NCI-H524 treated with DMSO at 0.1 percent for 48 hours (cell line): ENCODE data around the gene DYNC1LI1.
"Not testable (repeated sequence)": the region's sequence is repeated elsewhere in the genome, so short reads cannot be mapped to it uniquely, and the experiment has no call there.

Experiments
- DNase-seq: peaks from one replicate; lab custom pipeline; 2025; lab: John Stamatoyannopoulos, UW

Gene DYNC1LI1

GRCh38 chr3:32583708-32584107 lies 13.1 kb upstream of the DYNC1LI1 start:
- DNase-seq, result no peak

- not testable (repeated sequence) for DNase-seq
Observed at GRCh38 chr3:32578669-32579068, 8.0 kb upstream of the DYNC1LI1 start.

DNA sequence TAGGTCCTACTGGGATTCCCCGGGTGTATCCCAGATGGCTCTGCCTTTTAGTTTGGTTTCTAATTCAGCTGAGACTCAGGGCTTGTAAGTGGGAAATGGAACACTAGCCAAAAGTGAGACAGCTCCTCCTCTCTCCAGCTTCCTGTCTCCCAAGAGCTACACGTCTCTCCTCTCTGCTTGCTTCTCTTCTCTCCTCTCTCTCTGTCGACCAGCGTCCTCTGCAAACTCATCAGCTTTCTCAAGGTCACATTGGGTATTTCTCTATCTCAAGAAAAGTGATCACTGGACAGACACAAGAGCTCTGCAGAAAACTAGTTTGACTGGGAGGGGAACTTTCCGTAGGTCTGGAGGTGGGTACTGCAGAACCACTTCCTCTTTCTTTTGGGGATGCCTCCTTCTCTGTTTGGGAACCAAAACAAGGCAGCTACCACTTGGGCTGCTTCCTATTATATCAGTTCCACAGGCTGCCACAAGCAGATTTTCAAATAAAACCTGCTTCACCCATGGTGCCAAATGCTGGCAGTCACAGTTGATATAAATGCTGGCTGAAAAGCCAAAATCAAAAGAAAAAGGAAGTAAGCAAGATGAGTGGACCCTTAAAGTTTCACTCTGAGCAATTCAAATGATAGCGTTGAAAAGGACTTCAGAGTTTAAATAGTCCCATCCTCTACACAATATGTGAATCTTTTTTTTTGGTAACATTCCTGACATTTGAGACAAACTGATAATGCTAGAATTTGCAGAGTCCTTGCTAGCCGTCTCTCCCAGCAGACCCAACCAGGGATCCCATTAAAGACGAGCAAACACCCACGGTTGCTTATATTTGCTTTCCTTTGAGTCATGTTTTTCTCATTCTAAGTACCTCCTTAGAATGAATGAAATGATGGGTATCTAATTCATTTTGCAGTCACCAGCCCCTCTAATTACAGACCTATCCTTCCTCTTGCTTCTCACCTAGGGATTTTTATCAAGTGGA lies 7.2 kb upstream of the DYNC1LI1 start:
- DNase-seq, result no peak

DNA sequence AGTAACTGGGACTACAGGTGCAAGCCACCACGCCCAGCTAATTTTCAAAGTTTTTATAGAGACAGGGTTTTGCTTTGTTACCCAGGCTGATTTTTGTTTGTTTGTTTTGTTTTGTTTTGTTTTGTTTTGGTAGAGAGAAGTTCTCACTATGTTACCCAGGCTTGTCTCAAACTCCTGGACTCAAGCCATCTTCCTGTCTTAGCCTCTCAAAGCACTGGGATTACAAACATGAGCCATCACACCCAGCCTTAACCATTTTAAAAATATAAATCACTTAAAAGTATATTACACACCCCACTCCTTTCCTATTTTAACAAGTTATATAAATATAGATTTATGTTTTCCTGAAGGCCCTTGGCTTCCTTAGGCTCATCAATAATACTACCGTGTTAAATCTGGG lies 6.5 kb upstream of the DYNC1LI1 start:
- DNase-seq, result no peak

DNA sequence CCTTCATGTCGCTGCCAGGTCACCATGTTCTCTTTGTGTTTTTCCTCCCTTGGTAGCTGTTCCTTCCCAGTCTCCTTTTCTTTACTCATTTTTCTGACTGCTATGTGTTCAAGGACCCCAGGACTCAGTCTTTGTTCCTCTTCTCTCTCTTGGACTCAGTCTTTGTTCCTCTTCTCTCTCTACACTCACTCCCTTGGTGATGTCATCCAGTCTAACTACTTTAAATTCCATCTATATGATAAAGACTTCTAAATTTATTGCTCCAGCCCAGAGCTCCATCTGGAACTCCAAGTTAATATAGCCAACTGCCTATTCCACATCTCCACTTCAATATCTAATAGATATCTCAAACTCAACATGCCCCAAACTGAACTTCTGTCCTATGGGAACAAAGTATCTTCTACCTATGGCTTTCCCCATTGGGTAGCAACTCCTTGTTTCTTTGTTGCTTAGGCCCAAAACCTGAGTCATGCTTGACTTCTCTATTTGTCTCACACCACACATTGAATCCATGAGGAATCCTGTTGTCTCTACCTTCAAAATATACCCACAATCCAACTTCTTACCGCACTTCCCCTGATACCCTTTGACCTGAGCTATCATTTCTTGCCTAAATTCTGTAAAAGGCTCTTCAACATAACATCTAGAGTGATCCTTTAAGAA lies 4.9 kb upstream of the DYNC1LI1 start:
- no peak for DNase-seq

- no peak for DNase-seq
Observed at GRCh38 chr3:32571192-32571485, 481 bp upstream of the DYNC1LI1 start.

DNA sequence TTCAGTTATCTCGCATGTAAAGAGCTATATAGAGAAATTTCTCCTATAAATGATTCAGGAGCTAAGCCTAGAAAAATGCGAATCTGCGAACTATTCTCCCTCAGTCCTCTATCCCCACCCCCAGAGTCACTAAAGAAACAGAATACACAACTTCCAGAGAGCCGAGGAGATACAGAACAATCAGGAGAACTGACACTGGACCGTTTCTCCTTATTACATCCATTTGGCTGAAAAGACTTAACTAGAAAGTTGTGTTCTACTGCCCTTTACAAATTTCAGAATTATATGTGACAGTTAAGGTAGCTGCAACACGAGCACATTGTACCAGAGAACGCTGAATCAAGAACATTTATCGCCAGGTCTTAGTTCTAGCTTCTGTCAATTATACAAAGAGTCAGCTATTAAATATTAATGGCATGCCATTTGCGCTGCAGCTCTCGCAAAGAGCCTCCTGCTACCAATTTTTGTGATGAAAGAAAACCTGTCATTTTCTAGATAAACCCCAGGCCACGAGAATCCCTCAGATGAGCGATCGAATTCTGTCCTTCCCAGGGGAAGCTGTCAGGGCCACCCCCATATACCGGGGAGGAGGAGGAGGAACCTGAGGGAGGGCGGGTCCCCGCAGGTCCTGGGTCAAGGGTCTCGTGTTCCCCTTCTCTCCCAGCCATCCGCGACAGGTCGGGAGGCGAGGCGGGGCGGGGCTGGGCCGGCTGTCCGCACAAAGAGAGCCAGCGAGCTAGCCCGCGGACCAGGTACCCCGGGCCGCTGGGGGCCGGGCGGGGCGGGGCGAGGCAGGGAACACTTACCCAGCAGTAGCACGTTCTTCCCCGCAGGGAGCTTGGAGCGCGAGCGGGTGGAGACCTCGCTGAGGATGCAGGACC lies 878 bp downstream of the DYNC1LI1 start:
- DNase-seq, result no peak

- no peak for DNase-seq
Observed at GRCh38 chr3:32568953-32569352, 1.7 kb downstream of the DYNC1LI1 start.

DNA sequence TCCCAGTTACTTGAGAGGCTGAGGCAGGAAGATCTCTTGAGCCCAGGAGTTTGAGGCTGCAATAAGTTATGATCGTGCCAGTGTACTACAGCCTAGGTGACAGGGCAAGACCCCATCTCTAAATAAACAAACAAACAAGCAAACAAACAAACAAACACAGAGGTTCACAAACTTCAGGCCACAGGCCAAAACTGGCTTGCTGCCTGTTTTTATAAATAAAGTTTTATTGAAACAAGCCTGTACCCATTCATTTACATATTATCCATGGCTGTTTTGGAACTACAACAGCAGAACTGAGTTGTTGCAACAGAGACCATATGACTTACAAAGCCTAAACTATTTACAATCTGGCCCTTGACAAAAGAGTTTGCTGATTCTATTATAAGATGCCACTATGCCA lies 6.5 kb downstream of the DYNC1LI1 start:
- DNase-seq, result no peak

DNA sequence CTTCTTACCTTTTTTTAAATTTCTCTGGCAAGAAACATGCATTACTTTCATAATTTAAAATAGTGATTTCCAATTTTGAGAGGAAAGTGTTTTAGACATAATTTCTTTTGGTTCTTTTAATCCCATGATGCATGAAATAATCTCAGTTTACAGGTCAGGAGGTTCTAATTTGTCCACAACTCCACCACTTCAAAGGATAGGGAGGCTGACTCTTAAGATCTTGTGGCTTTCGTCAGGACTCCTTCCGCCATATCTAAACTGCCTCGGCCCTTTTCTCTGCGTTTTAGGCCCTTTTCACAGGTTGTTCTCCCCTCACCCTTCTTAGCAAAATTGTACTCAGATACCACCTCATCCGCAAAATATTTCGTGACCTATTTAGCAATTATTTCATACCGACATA lies 8.0 kb downstream of the DYNC1LI1 start:
- DNase-seq, result no peak

GRCh38 chr3:32557640-32558352 lies 12.9 kb downstream of the DYNC1LI1 start:
- DNase-seq, result no peak

- no peak for DNase-seq
Observed at GRCh38 chr3:32556332-32556731, 14.3 kb downstream of the DYNC1LI1 start.

- no peak for DNase-seq
Observed at GRCh38 chr3:32553973-32554372, 16.7 kb downstream of the DYNC1LI1 start.

- DNase-seq, result no peak
Observed at GRCh38 chr3:32553459-32553858, 17.2 kb downstream of the DYNC1LI1 start.

DNA sequence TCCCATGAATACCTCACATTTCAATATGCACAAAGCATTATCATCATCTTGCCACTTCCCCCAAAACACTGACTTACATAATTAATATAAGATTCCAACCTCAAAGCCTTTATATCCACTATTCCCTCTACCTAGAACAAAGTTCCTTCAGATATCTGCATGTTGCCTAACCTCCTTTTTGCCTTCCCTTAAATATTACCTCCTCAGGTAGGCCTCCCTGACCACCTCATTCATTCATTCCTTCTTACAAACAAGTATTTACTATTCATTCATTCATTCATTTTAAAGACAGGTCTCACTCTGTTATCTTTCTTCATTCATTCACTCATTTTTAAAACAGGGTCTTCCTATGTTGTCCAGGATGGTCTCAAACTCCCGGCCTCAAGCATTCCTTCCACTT lies 18.6 kb downstream of the DYNC1LI1 start:
- no peak for DNase-seq

GRCh38 chr3:32551496-32551895 lies 19.2 kb downstream of the DYNC1LI1 start:
- no peak for DNase-seq

DNA sequence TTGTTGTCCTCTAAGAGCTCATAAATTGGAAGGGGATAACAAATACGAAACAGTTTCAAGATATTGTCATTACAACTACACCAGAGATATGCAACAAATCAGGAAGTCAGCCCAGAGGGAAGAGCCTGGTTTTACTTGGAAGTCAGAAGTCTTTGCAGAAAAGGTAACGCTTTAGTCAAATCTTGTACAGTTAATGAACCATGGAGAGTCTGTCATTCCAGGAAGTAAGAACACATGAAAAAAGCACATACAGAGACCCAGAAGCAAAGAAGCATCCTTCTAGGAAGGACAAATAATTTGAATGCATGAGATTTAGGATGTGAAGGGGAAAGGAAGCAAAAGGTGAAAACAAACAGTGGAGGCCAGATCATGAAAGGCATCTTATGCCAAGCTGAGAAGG lies 19.6 kb downstream of the DYNC1LI1 start:
- no peak for DNase-seq

DNA sequence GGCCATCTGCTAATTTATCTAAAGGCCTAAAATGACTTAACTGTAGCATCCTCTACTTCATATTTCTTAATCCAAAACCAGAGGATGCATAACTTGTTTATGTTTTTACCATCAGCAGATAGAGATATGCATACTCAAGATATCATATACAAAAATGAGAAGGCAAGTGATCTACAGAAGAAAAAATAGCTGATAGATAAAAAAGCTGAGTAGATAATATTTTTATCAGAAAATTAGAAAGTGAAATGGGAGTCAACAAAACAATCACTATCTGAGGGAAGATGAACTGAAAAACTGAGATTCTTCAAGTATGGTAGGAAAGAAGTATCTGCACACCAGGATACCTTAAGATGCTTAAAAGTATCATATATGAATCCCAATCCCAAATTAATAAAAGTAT lies 25.4 kb downstream of the DYNC1LI1 start:
- no peak for DNase-seq

GRCh38 chr3:32544894-32545293 lies 25.8 kb downstream of the DYNC1LI1 start:
- DNase-seq, result no peak

DNA sequence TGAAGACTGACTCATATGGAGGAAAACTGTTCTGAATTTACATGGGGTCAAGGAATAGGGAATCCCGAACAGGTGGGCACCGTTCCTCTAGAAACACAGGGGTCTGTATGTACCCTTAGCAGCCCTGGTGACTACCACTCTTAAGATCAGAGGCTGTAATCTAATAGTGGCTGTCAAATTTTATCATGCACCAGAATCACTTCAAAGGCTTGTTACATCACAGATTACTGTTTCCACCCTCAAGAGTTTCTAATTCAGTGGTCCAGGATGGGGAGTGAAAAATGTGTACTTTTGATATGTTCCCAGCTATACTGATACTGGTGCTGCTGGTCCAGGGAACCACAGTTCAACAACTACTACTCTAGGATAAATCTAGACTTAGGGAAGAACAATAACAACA lies 27.9 kb downstream of the DYNC1LI1 start:
- DNase-seq, result no peak

DNA sequence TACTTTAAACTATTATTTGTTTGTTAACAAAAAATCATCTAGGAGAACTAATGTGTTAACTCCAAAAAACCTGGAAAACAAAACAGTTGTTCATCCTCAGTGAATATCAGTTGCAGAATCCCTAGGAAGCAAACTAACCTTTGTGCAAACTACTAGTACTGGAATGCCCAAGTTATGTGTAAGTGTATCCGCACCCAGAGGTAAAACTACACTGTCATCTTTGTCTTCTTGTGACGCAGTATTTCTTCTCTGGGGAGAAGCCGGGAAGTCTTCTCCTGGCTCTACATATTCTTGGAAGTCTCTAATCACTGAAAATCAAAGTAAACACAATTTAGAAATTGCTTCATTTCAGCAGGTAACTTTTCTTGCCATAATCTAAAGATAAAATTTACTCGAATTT lies 29.8 kb downstream of the DYNC1LI1 start:
- DNase-seq, result no peak

DNA sequence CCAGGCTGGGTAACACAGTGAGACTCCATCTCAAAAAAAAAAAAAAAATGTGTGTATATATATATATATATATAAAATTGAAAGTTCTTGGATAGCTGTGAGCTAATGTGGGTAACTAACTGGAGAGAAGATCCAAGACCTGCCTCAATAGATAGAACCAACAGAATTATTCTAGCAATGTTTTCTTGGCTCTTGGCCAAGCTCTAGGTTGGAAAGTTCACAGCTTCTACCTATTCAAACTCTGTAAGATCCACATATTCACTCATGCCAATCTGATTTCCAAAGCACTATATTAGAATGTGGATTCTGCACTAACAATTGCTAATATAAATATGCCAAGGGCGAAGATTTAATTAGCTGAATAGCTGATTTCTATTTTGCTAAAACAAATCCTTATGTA lies 38.2 kb downstream of the DYNC1LI1 start:
- DNase-seq, result no peak
